ENCODE measurements around the gene KIF3A.

KIF3A gene

GRCh38 chr5:132772291-132773070 is 35.1 kb upstream of the KIF3A start:
- no peak overlapping the region for H3K4me3 ChIP-seq (ENCODE audit: low read depth, low read length)
- in situ Hi-C loops (cut with HindIII; ENCODE audit: low sequenced_read_pairs) = loop anchor here (5.0 kb wide), 1 partner anchor 50 kb away; no protein-coding TSS in a partner anchor
- TF ChIP-seq CTCF (IDR thresholded peaks at IDR 0.05; ENCODE audit: low read depth, low read length, missing control alignments) = no peak
- DNase-seq (ENCODE audit: low read depth) = no peak

GRCh38 chr5:132771503-132771998 is 34.2 kb upstream of the KIF3A start:
- in situ Hi-C loops (cut with HindIII; ENCODE audit: low sequenced_read_pairs) = loop anchor here (5.0 kb wide), 1 partner anchor 51 kb away; no protein-coding TSS in a partner anchor
- peak; percentile 67 for DNase-seq (ENCODE audit: low read depth)
- H3K4me3 ChIP-seq (ENCODE audit: low read depth, low read length) = no peak overlapping the region
- no peak for TF ChIP-seq CTCF (IDR thresholded peaks at IDR 0.05; ENCODE audit: low read depth, low read length, missing control alignments)

GRCh38 chr5:132770476-132771159 is 33.3 kb upstream of the KIF3A start:
- no peak for TF ChIP-seq CTCF (IDR thresholded peaks at IDR 0.05; ENCODE audit: low read depth, low read length, missing control alignments)
- in situ Hi-C loops (cut with HindIII; ENCODE audit: low sequenced_read_pairs) = loop anchor here (5.0 kb wide), 1 partner anchor 52 kb away; no protein-coding TSS in a partner anchor
- no peak overlapping the region for H3K4me3 ChIP-seq (ENCODE audit: low read depth, low read length)
- DNase-seq (ENCODE audit: low read depth) = no peak

- no peak overlapping the region for H3K4me3 ChIP-seq (ENCODE audit: low read depth, low read length)
- no peak for TF ChIP-seq CTCF (IDR thresholded peaks at IDR 0.05; ENCODE audit: low read depth, low read length, missing control alignments)
- in situ Hi-C loops (cut with HindIII; ENCODE audit: low sequenced_read_pairs) = no loop called here
These were observed 31.1 kb upstream of the KIF3A start for GRCh38 chr5:132768485-132768868.

GRCh38 chr5:132767150-132767549 is 29.8 kb upstream of the KIF3A start:
- H3K4me3 ChIP-seq (ENCODE audit: low read depth, low read length) = no peak overlapping the region
- DNase-seq (ENCODE audit: low read depth) = no peak
- no peak for TF ChIP-seq CTCF (IDR thresholded peaks at IDR 0.05; ENCODE audit: low read depth, low read length, missing control alignments)
- in situ Hi-C loops (cut with HindIII; ENCODE audit: low sequenced_read_pairs) = no loop called here

More at GRCh38 chr5:132768485-132768868, 31.1 kb upstream of the KIF3A start:
- DNase-seq (ENCODE audit: low read depth) = no peak

GRCh38 chr5:132766806-132767055 is 29.4 kb upstream of the KIF3A start:
- in situ Hi-C loops (cut with HindIII; ENCODE audit: low sequenced_read_pairs) = no loop called here
- TF ChIP-seq CTCF (IDR thresholded peaks at IDR 0.05; ENCODE audit: low read depth, low read length, missing control alignments) = no peak
- DNase-seq (ENCODE audit: low read depth) = no peak
- no peak overlapping the region for H3K4me3 ChIP-seq (ENCODE audit: low read depth, low read length)

All from astrocyte of the cerebellum (primary cell).